NCI-H524 (cell line): ENCODE data around the gene PRKAG1.
A peak's percentile ranks its signal among the peaks of the same experiment; 100 is the strongest.

Experiments used
- DNase-seq, 2 experiments: peaks; one replicate each; lab custom pipeline; 2025; lab: John Stamatoyannopoulos, UW

The PRKAG1 gene

DNA sequence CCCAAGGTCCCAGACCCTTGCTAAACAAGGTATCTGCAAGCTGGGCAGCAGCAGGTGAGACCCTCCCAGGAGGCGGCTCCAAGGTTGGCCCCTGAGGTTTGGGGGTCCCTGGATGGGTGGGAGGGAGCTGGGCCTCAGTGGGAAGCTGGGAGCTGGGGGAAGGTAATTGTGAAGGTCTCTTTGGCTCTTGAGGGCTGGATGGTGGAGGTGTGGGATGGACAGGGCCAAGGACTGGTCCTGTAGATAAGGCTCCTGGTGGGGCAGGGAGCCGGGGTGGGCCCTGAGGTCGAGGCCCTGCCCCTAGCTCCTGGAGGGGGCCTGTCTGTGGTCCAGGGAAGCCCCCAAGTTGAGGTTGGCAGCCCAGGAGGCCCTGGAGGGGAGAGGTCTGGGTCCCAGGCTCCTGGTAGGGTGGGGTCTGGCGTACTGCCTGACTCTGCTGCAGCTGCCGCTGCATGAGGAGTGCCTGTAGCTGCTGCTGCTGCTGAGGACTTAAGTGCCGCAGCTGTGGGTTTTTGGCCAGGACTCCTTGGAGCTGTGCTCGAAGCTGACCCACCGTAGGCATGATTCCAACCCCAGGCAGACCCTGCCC lies 13.1 kb upstream of the PRKAG1 start:
- no peak for DNase-seq

DNA sequence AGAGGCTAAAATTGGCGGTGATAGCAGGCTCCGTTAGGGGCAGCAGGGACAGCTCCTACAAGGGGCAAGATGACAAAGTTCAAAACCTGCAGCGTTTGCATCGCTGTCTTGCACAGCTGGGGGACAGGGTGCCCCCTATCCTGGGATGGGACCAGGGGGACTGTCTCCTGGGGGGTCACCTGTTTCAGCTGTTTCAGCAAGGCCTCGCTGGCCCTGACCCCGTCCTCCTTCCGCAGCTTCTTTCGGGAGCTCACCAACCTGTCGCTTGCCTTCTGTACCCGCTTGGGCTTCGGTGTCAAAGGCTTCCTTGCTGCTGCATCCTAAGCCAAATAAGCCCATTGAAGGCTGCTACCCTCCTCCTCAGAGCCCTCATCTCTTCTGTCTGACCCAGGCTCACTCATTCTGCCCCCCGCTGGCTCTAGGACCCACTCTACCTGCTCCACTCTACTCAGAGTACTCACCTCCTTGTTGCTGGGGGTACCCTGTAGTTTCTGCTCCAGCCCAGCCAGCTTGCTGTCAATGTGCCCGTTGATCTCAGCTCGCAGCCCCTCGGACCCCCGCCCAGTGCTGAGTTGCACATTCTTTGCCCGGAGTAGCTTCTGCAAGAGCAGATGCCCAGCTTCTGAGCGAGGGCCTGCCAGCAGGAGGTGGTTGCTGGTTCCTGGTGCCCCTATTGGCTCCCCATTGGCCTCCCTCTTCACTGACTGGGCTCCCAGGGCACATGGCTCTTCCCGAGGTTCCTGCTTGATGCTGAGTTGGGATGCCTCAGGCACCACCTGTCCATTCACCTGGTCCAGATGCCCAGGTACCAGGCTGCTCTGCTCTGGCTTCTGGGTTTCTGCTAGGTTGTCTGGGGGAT lies 12.4 kb upstream of the PRKAG1 start:
- no peak for DNase-seq

DNA sequence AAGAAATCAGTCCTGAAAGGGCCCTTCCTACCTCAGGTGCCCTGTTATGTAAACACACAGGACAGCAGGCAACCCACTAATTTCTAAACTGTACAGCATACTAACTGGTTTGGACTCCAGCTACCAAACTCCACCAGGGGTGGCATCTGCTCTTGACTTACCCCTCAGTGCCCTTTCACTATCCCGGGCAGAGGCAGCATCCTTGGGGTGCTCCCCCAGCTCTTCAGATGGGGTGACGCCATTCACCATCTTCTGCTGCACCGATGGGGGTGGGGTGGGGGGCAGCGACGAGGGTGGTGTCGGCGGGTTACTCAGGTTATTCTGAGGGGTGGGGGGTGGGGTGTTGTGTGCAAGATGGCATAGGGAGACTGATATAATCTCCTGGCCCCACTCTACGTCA lies 11.5 kb upstream of the PRKAG1 start:
- no peak for DNase-seq

DNA sequence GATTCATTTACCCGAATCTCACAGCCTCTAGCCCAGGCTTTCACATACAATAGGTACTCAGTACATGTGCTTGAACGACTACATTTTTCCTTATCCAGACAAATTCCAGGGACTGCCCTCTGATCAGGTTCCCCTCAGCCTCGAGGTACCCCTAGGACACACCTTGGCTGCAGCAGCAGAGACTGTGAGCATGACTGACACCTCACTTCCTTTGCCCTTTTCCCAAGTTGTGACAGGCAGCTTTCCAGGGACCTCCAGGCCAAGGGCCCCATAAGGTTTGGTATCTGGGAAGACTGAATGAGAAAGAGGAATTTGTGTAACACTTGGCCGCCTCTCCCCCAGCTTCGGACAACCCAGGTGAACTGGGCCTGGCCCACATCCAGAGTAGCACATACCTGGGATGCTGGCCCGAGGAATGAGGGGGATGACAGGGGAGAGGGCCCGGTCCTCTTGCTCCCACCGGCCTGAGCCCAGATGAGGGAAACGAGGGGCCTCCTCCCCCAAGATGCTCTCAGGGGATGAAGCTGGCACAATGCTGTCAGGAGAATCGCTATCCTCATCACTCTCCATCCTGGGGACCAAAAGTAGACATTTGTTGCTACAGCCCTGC lies 10.2 kb upstream of the PRKAG1 start:
- DNase-seq: no peak

DNA sequence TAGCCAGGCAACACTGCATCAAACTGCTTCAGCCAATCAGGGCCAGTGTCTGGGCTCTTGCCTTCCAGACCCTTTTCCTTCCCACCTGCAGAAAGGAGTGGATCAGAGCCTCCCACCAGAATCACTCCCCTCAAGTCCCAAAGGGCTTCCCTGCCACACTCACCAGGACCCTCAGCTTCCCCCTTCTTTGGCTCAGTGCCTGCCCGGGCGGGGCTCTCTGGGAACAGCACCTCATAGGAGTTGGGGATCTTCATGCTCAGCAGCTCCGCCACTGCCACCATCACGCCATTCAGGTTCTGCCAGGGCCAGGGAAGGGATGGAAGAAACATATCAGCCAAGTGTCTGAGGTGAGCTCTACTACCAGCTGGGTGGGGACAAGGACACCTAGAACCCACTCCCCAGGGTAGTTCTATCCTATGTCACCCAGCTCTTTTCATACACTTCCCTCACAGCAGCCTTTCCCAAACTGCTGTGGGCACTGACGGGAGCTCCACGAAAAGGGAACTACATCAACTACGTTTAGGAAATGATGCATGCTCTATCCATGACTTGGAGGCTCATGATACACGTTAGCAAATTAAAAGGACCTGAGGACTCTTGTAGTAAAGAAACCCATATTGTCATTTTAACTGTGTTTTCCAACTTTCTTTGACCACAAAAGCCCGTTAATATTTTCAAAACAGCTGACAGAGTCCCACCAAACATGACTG lies 9.4 kb upstream of the PRKAG1 start:
- DNase-seq: no peak

DNA sequence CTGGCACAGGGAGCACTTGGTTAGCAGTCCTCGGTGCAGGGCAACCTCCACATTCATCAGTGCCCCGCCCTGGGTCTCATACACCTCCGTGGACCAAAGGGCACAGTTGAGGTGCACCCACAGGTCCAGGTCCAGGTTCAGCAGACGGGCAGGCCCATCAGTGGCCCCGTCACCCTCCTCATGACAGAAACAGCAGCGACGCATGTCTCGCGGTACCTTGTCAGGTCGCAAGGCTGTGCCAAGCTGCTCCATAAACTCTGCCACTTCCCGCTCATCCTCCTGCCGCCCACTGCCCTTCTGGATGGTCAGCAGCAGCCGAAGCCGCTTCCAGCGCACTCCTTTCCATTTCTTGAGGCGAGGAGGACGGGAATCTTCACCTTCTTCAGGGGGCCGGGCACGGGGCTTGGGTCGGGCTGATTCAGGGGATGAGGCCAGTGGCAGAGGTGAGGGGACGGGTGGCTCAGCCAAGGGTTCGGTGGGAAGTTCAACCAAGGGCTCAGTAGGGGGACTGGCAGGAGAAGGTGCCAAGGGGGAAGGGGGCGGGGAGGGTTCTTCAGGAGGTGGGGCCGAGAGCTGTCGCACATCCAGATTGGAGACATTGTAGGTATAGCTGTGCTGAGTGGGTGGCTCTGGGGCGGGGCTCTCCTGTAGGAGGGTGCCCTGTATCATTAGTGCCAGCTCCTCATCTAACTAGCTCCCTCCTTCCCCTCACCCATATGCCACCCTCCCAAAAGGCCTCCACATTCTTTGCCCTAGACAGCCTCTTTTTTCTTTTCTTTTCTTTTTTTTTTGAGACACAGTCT lies 8.3 kb upstream of the PRKAG1 start:
- no peak for DNase-seq

DNA sequence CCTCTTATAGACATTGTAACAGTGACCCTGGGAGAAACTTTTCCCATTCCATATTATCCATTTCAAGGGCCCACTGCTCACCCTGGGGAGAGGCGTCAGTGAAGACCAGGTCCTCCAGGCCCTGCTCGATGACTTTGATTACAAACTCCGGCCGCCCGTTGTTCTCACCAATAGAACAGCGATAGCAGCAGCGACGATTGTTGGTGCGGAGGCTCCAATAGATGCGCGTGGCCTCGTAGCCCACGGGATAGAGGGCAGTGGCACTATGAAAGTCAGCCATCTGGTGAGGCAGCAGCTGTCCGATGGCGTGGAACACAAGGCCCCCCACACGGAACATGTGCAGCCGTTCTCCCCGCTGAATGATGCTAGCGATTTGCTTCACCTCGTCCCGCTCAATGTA lies 7.5 kb upstream of the PRKAG1 start:
- DNase-seq: no peak

DNA sequence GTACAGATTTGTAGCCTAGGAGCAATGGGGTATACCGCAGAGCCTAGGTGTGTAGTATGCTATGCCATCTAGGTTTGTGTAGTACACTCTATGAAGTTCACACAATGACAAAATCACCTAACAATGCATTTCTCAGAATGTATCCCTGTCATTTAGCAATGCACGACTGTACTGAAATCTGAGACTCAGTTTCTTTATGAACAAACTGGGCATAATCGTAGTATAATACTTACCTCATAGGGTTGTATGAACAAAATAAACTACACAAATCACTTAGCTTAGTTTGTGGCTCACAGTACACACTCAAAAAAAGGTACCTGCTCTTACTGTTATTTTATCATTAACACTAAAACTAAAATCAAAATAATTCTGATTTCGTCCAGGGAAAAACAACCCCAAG lies 6.9 kb upstream of the PRKAG1 start:
- no peak for DNase-seq

DNA sequence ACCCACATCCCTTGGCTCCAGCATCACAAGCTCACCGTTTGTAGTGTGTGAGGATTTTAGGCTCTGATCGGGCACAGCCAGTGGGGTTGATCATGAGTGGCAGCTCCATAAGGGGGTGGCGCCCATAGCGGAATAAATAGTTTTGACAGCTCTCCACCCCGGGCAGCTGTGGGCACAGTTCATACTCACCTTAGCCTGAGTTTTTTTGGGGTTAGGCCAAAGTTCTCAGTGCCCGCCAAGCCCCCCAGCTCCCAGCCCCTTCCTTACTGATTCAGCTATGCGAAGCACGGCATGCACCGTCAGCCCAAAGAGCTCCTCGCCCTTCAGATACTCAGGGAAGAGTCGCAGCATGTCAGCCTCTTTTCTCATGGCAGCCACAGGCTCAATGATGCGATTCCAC lies 6.0 kb upstream of the PRKAG1 start:
- no peak for DNase-seq

DNA sequence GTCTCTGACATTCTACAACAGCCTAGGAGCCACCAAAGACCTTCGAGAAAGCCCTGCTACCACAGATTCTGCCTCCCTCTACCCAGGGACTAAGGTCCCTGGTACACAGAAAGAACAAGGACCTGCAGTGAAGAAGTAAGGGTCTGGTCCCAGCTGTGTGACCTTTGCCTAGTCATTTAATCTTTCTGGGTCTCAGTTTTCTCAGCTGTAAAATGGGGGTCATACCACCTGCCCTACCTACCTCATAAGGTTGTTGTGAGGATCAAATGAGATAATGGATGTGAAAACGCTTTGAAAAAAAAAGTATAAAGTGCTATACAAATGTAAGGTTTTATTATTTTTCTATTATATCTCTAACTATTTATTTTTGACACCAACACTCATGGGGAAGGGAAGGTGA lies 5.2 kb upstream of the PRKAG1 start:
- DNase-seq: no peak

DNA sequence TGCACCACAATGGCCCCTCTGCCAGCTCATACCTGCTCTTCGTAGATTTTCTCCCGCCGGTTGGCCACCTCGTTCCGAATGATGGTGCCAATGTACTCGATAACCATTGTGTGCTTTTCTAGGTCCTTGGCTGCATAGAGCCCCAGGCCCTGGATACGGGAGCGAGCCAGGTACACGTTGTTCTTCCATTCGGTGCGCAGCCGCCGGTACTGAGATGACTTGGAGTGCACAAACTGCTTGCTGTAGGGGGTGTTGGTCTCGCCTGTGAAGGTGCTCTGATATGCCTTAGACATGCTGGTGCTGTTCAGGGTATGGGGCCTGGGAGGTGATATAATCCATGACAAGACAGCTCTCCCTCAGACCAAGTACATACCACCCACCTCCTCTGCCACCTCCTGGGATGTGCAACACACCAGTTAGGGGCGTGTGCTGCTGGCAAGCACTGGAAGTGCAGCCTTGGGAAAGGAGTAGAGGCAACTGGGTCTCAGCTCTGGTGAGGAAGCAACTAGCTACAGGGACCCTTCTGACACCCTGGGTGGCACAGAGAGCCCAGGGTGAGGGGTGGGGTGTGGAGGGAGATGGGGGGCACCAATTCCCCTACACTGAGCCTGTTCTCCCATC lies 4.1 kb upstream of the PRKAG1 start:
- DNase-seq: no peak

DNA sequence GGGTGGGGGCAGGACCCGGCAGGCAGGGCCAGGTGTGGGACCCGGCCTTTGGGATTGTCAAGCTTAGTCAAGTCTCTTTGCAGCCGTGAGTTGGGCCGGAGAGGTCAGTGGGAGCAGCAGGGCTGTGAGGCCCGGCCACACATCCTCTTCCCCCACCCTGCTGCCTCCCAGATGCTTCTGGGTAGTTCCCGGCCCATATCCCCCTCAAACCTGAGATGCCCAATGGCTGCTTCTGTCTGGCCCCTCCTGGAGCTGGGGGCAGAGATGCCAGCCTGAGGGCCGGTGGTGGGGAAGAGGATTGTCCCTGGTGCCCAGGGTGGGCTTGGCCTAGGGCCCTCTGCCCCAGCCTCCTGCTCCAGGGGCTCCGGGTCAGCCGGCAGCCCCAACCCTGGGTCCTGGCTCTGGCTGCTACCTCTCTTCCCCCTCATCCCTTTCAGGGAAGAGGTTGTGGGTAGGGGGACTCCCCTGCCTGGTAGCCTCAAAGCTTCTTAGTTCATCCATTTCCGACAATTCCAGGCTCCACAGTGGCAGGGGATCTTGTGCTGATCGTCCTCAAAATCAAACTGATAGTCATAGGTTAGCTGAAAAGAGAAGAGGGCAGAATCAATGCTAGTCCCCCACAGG lies 2.8 kb upstream of the PRKAG1 start:
- no peak for DNase-seq

DNA sequence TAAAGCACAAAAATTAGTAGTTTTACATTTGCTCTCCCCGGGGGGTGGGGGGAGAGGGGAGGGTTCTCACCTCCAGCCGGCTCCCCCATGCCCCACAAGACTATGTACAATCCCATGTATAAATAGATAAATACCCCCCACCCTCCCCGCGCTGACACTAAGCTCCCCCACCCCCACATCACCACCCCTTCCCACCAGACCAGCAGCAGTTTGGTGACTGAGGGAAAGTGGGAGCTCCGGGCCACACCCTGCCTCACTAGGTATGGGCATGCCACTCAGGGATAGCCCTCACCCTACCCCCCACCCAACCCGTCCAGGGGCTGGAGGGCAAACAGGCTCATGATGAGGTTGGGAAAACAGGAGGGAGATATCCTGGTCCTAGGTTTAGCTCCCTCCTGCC lies 1.9 kb upstream of the PRKAG1 start:
- no peak for DNase-seq

DNA sequence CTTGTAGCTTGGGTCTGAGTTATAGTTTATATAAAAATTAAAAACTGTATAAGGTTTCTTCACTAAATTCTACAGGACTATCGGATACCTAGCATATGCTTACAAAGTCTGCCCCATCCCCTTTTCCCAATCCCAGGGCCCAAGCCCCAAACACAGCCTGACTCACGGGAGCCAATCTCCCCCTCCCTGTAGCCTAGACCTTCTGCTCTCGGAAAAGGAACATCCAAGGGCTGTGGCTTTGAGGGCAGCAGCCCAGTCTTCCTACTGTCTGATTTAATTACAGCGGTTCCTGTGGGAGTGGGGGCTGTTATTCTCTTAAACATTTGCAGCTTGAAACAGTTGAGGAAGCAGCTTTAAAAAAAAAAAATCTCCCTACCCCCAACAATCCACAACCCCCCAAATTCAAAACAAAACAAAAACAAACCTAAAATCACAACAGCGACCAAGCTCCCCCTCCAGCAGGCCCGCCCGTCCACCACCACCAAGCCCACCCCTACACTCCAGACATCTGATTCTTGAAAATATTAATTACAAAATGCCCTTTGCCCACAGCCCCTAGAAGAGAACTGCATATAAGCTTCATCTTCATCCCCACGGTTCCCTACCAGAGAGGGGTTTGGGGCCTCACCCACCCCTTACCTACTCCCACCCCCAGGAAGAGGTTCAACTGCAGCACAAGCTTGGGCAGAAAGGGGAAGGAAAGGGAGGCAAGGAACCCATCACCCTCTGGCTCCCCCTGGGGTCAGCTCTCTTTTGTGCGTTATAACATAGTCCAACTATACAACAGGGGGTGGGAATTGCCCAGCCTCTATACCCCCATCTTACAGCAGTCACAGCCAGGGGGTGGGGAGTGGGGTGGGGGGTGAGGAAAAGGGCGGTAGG lies 1.1 kb upstream of the PRKAG1 start:
- DNase-seq: peak in 1 of 2 experiments; percentile 41

DNA sequence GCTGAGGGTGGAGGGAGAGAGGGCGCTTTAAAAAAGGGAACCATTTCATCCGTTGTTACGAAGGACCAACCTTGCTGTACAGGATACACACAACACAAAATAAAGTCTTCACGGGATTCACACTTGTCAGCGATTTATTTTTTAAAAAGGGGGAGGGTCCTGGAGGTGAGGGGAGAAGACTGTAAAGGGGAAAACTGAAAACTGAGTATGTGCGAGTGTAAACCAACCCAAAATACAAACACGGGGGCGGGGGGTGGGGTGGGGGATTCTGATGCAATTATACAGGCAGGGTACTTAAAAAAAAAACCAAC lies 499 bp upstream of the PRKAG1 start:
- no peak for DNase-seq

DNA sequence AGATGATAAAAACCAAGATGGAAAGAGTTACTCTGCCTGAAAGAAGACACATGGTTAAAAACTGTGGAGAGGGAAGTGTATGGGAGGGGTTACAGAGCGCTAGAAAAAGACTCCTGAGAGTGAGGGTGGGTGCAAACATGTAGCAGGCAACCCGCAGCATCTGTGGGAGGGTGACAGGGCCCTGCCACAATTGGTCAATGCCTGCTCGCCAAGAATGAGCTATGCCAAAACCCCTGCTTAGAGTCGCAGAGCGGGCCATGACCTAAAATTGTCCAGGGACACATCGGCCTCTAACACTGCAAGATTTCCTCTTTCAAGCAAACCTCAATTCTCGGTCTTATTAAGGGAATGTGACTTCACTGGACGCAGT lies 700 bp downstream of the PRKAG1 start:
- no peak for DNase-seq

DNA sequence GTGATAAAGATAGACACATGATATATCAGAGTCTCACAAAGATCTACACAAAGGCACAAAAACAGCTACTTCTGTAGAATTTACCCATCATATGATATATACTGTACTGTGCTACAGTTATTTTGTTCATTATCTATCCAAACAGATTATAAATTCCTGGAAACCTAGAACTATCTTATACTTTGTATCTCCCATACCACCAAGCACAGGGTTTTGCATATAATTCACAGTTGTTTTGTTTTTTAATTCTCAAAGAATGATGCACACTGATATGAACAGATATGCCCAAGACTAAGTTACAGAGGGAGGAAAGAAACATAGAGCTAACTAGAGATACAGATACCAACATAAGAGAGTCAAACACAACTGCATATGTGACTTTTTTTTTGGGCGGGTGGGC lies 3.4 kb downstream of the PRKAG1 start:
- no peak for DNase-seq

DNA sequence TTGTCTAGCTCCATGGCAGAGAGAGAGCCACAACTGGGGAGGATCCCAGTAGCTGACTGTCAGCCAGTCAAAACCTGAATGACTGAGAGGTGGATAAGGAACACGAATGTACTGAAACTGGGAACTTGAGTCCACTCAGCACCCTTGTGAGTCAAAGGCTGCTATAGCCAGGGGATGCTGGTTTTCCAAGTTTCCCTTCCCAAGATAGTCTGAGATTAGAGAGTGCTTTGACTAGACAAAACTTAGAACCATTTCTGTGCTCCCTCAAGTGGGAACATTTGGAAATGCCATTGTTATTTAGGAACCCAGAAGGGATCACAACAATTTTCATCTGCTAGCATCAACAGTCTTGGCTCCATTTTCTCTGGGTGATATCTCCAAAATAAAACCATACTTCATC lies 4.0 kb downstream of the PRKAG1 start:
- no peak for DNase-seq

DNA sequence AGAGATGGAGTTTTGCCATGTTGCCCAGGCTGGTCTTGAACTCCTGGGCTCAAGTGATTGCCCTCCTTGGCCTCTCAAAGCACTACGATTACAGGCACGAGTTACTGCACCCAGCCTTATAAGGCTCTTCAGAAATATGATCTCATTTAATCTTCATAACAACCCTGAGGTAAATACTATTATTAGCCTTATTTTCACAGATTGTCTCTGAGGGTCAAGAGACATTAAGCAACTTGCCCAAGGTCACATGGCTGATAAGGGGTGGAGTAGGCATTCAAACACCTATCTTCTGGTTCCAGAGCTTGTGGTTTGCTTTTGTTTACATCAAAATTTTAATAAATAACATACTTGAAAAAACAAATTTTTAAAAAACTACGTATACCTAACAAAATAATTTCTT lies 5.1 kb downstream of the PRKAG1 start:
- no peak for DNase-seq

DNA sequence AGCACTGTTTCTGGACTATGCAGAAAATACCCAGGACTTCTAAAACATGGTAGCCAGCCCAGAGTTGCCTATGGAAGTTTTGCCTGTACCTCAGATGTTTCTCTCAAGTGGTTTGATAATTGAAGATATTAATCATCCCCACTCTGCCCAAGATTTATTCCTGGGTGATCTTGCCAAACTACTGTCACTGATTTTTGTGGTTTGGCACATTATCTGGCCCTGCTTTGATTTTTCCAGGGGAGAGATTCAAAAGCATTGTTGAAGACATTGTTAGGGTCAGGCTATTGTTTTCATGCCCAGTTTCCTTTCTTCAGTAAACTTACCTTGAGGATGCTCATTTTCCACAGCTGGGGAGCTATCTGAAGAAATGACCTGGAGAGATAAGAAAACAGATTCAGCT lies 5.8 kb downstream of the PRKAG1 start:
- no peak for DNase-seq
